Activated CD4-positive, CD25-positive, alpha-beta regulatory T cell treated with anti-CD3 and anti-CD28 coated beads, Interleukin-2, amount 50 U/mL, for 16 hours (primary cell): ENCODE data around the gene CD99.
A peak's percentile ranks its signal among the peaks of the same experiment; 100 is the strongest.

ENCODE experiments used
- DNase-seq: peaks from one replicate; pipeline ENCODE4 v3.0.0-alpha.2; 2020; ENCODE audit warnings: low read depth, low spot score

Gene CD99

GRCh38 chrX:2698604-2699003 lies 7.5 kb downstream of the CD99 start:
- no peak for DNase-seq

DNA sequence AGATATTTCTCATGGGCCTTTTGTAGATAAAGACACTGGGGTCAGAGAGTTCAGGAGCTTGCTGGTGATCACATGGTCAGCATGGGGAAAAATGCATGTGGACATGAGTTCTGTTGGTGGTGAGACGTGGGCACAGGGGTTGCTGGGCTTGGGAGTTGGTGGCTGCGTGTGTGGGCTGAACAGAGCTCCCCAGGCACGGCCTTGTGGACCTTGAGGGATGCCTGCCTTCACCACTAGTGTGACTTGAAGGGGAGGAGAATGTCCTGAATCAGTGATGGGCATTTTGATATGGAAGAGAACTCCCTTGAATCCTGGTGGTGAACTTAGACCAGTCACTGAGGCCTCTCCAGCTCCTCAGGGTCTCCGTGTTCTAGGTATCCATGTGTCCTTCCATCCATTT lies 8.9 kb downstream of the CD99 start:
- no peak for DNase-seq

GRCh38 chrX:2700405-2701320 lies 9.6 kb downstream of the CD99 start:
- no peak for DNase-seq

DNA sequence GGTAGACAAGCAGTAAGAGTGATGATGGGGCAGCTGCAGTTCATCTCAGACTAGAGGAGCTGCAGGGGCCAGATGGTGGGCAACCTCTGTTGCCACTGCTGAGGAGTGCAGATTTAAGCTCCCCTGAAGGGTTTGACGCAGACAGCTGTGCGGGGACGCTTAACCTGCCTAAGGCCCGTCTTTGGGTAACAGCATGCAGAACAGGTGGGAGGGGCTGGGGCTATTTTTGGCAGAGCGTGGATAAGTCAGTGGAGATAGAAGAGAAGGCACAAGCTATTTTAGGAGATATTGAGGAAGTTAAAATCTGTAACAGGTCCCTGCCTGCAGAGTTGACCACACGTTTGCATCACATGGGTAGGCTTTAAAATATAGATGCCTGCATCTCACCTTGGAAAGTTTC lies 10.5 kb downstream of the CD99 start:
- no peak for DNase-seq

GRCh38 chrX:2703991-2704369 lies 12.9 kb downstream of the CD99 start:
- no peak for DNase-seq

GRCh38 chrX:2705046-2705832 lies 14.1 kb downstream of the CD99 start:
- no peak for DNase-seq

DNA sequence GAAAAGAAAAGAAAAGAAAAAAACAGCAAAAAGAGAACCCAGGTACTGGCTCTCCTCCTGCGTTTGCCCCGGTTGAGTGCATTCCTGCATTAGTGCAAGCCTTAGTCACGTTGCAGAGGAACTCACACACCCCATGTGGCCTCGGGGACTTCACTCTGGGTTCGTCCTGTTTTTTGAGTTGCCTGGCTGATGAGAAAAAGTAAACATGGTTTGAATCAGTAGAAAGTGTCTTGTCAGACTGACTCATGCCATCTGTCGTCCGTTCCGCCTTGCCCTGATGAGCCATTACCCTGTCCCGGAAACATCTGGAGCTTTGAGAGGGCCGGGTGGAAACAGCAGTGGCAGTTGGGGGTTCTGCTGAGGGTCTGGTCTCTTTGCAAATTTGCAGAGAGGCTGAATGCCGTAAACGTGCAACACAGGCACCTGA lies 16.3 kb downstream of the CD99 start:
- peak; percentile 34 for DNase-seq

DNA sequence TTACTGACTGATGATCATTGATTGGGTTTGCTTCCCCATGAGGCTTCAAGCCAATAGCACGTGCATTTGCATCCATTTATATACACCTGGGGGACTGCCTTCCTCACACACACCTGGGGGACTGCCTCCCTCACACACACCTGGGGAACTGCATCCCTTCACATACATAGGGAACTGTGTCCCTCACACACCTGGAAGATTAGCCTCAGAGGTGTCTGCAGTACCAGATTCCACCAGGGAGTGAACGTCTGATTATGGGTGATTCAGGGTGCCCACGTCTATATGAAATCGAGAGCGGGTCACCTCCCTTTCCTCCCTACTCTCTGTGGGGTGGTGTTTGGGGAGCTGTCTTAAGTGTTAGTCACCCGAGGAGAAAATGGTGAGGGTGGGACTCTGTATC lies 16.9 kb downstream of the CD99 start:
- no peak for DNase-seq

DNA sequence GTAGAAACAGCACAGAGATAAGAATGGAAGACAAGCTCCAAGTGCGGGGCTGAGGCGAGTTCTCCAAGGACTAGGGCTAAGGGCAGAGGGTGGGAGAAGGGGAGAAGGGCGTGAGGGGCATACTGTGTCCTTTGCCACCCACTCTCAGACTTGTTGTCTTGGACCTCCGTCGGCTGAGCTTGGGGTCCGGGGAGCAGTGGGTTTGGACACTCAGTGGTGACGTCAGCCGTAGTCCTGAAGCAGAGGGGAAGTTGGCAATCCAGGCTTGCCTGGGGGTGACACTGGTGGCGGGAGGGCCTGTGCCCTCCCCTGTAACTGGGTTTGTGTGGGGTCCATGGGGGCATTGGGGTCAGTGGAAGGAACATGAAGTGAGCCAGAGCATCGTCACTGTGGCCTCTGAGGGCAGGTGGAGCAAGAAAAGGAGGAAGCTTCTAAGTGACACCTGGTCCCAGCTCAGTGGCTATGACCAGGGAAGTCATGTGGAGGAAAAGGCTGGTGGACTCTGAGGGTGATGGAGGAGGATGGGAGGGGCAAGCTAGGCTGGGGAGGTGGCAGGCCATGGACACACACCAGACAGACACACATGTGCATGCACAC lies 17.6 kb downstream of the CD99 start:
- DNase-seq, result no peak

GRCh38 chrX:2709556-2709955 lies 18.5 kb downstream of the CD99 start:
- no peak for DNase-seq

GRCh38 chrX:2710041-2710840 lies 19.1 kb downstream of the CD99 start:
- DNase-seq, result no peak

- no peak for DNase-seq
Observed at GRCh38 chrX:2711441-2711840, 20.3 kb downstream of the CD99 start.

DNA sequence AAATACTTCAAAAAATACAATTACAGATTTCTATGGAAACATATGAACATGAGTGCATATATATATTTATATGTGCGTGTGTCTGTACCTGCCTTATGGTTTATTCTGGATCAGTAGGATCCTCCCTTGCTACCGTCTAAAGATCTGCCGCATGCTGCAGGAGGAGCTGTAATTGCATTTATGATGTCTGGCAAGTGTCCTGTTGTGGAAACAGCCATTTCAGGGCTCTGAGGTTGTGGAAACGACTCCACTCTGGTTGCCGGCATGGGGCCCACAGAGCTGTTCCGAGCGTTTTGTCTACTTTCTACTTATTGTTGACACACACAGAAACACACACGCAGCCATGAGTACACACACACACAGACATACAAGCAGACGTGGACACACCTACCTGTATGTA lies 21.3 kb downstream of the CD99 start:
- DNase-seq, result no peak

- no peak for DNase-seq
Observed at GRCh38 chrX:2712890-2713840, 22.1 kb downstream of the CD99 start.

DNA sequence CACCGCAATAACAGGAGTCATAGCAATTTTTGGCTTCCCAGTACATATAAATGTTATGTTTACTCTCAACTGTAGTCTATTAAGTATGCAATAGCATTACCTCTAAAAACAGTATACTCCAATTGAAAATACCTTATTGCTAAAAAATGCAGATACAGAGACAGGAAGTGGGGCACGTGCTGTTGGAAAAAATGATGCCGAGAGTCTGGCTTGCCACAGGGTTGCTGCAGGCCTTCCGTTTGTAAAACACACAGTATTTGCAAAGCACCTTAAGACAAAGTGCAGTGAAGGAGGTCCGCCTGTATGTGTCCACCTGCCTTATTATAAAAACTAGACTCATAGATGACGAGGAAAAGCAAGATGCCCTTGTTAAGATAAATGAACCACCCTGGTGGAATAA lies 23.5 kb downstream of the CD99 start:
- no peak for DNase-seq

GRCh38 chrX:2715066-2715600 lies 24.0 kb downstream of the CD99 start:
- no peak for DNase-seq

GRCh38 chrX:2717312-2717711 lies 26.2 kb downstream of the CD99 start:
- DNase-seq, result no peak

- DNase-seq, result no peak
Observed at GRCh38 chrX:2718821-2719220, 27.7 kb downstream of the CD99 start.

GRCh38 chrX:2719774-2720447 lies 28.8 kb downstream of the CD99 start:
- DNase-seq, result no peak
